ENCODE results near the gene GALNT16.

Gene GALNT16

GRCh38 chr14:69366069-69366468 is 106.1 kb downstream of the GALNT16 start:
- TF ChIP-seq CTCF (IDR thresholded peaks at IDR 0.05; ENCODE audit: extremely low read depth, missing control alignments), result no peak
- DNase-seq (ENCODE audit: low spot score), result no peak

GRCh38 chr14:69366761-69367160 is 106.8 kb downstream of the GALNT16 start:
- TF ChIP-seq CTCF (IDR thresholded peaks at IDR 0.05; ENCODE audit: extremely low read depth, missing control alignments), result no peak
- no peak for DNase-seq (ENCODE audit: low spot score)

- DNase-seq (ENCODE audit: low spot score), result no peak
- TF ChIP-seq CTCF (IDR thresholded peaks at IDR 0.05; ENCODE audit: extremely low read depth, missing control alignments), result no peak
Observed at GRCh38 chr14:69368381-69368780, 108.4 kb downstream of the GALNT16 start.

- TF ChIP-seq CTCF (IDR thresholded peaks at IDR 0.05; ENCODE audit: extremely low read depth, missing control alignments), result no peak
Observed at GRCh38 chr14:69370061-69370460, 110.1 kb downstream of the GALNT16 start.

GRCh38 chr14:69372146-69372545 is 112.2 kb downstream of the GALNT16 start:
- no peak for TF ChIP-seq CTCF (IDR thresholded peaks at IDR 0.05; ENCODE audit: extremely low read depth, missing control alignments)

More at GRCh38 chr14:69370061-69370460, 110.1 kb downstream of the GALNT16 start:
- DNase-seq (ENCODE audit: low spot score), result no peak

GRCh38 chr14:69373104-69373503 is 113.1 kb downstream of the GALNT16 start:
- TF ChIP-seq CTCF (IDR thresholded peaks at IDR 0.05; ENCODE audit: extremely low read depth, missing control alignments), result no peak
- no peak for DNase-seq (ENCODE audit: low spot score)

More at GRCh38 chr14:69372146-69372545, 112.2 kb downstream of the GALNT16 start:
- DNase-seq (ENCODE audit: low spot score), result no peak

GRCh38 chr14:69374235-69374634 is 114.3 kb downstream of the GALNT16 start:
- no peak for DNase-seq (ENCODE audit: low spot score)
- TF ChIP-seq CTCF (IDR thresholded peaks at IDR 0.05; ENCODE audit: extremely low read depth, missing control alignments), result no peak
